IMR-90 (cell line): Measurements from ENCODE around the gene IREB2. TPM values are rescaled to one million over a fixed set of nuclear protein-coding genes. Genes with fewer than 3 reads are reported as not detected.

Experiments used
- ATAC-seq: fragments of 200-7000 bp; cut with Tn5 transposase; 2 replicates; pipeline ENCODE4 v1.9.1; 2020; ENCODE audit warnings: low read depth, mild to moderate bottlenecking, moderate library complexity
- BruUV-seq: library from RNA; stranded (reverse); fragments of 400-500 nt; replicated peaks from 2 replicates; lab custom pipeline; 2021; lab: Mats Ljungman, UMichigan
- CTCF ChIA-PET: fragments of 300-600 bp; formaldehyde crosslinking; extraction: SDS; loops from one replicate; lab custom pipeline; 2021; ENCODE audit warnings: antibody characterized with exemption; lab: Yijun Ruan, JAX
- POLR2A ChIA-PET: fragments of 300-600 bp; sonication (Branson Sonifier 250); formaldehyde crosslinking; loops from one replicate; lab custom pipeline; 2022; ENCODE audit warnings: antibody characterized with exemption; ENCODE audit not compliant: unreplicated experiment; lab: Charles Lee
- DNase-seq: peaks from one replicate; pipeline ENCODE4 v3.0.0; 2013
- H2AFZ ChIP-seq: replicated peaks from 2 replicates; pipeline ENCODE3; 2013; ENCODE audit warnings: low read length, mild to moderate bottlenecking; ENCODE audit not compliant: poor library complexity
- H2AK5ac ChIP-seq: 2 replicates; pipeline ENCODE4 v1.6.1; 2013; ENCODE audit warnings: low read depth, low read length, inconsistent platforms
- H2AK9ac ChIP-seq: replicated peaks from 2 replicates; pipeline ENCODE3; 2013; ENCODE audit warnings: mild to moderate bottlenecking, low read depth, low read length, moderate library complexity; ENCODE audit not compliant: poor library complexity
- H2BK120ac ChIP-seq: 2 replicates; pipeline ENCODE4 v1.6.1; 2013; ENCODE audit warnings: low read depth, low read length, inconsistent platforms
- H2BK15ac ChIP-seq: 3 replicates; pipeline ENCODE4 v1.6.1; 2013; ENCODE audit warnings: low read depth, low read length, inconsistent platforms
- H2BK20ac ChIP-seq: 2 replicates; pipeline ENCODE4 v1.6.1; 2013; ENCODE audit warnings: low read depth, mild to moderate bottlenecking, inconsistent platforms, low read length, moderate library complexity
- H2BK5ac ChIP-seq: 2 replicates; pipeline ENCODE4 v1.6.1; 2013; ENCODE audit warnings: mild to moderate bottlenecking, low read depth, low read length, inconsistent platforms; ENCODE audit not compliant: poor library complexity, severe bottlenecking
- H3K14ac ChIP-seq: replicated peaks from 2 replicates; pipeline ENCODE4 v1.6.1; 2013; ENCODE audit warnings: low read depth, low read length, inconsistent platforms
- H3K18ac ChIP-seq: 2 replicates; pipeline ENCODE4 v1.6.1; 2013; ENCODE audit warnings: low read depth, low read length, control low read depth
- H3K23ac ChIP-seq: 2 replicates; pipeline ENCODE4 v1.6.1; 2013; ENCODE audit warnings: low read depth, low read length, inconsistent platforms
- H3K27ac ChIP-seq: 2 replicates; pipeline ENCODE4 v1.5.1; 2013; ENCODE audit warnings: mild to moderate bottlenecking, control low read depth, low read length; ENCODE audit not compliant: insufficient read depth
- H3K27me3 ChIP-seq: 2 replicates; pipeline ENCODE4 v1.6.1; 2013; ENCODE audit warnings: low read length; ENCODE audit not compliant: control insufficient read depth, insufficient read depth
- H3K36me3 ChIP-seq: 2 replicates; pipeline ENCODE4 v1.6.1; 2013; ENCODE audit warnings: low read length, mixed read lengths; ENCODE audit not compliant: control insufficient read depth, insufficient read depth
- H3K4ac ChIP-seq: 2 replicates; pipeline ENCODE4 v1.6.1; 2013; ENCODE audit warnings: low read depth, low read length, inconsistent platforms
- H3K4me1 ChIP-seq: 2 replicates; pipeline ENCODE4 v1.6.1; 2013; ENCODE audit warnings: low read length, mixed read lengths; ENCODE audit not compliant: control insufficient read depth, insufficient read depth
- H3K4me2 ChIP-seq: 2 replicates; pipeline ENCODE4 v1.6.1; 2013; ENCODE audit warnings: low read depth, mild to moderate bottlenecking, control low read depth, low read length, moderate library complexity
- H3K4me3 ChIP-seq: 2 replicates; pipeline ENCODE4 v1.5.1; 2013; ENCODE audit warnings: low read depth, mild to moderate bottlenecking, control low read depth, low read length, moderate library complexity; ENCODE audit not compliant: insufficient read depth
- H3K56ac ChIP-seq: 2 replicates; pipeline ENCODE4 v1.6.1; 2013; ENCODE audit warnings: low read length, inconsistent platforms; ENCODE audit not compliant: insufficient read depth; ENCODE audit errors: extremely low read depth
- H3K79me1 ChIP-seq, 2 experiments: 2 replicates each; pipeline ENCODE4 v1.6.1; 2013; ENCODE audit warnings: low read length in 2 of 2, inconsistent platforms in 1 of 2, low read depth in 1 of 2
- H3K9ac ChIP-seq: 2 replicates; pipeline ENCODE4 v1.6.1; 2013; ENCODE audit warnings: low read depth, low read length, control low read depth
- H3K9me1 ChIP-seq: 2 replicates; pipeline ENCODE4 v1.6.1; 2013; ENCODE audit warnings: low read length, inconsistent platforms; ENCODE audit not compliant: insufficient read depth
- H3K9me3 ChIP-seq: 2 replicates; pipeline ENCODE4 v1.6.1; 2013; ENCODE audit warnings: low read length; ENCODE audit not compliant: control insufficient read depth, insufficient read depth
- H4K20me1 ChIP-seq: 2 replicates; pipeline ENCODE4 v1.6.1; 2013; ENCODE audit warnings: low read length, inconsistent platforms; ENCODE audit not compliant: insufficient read depth
- H4K5ac ChIP-seq: 2 replicates; pipeline ENCODE4 v1.6.1; 2013; ENCODE audit warnings: mild to moderate bottlenecking, low read depth, low read length, control low read depth
- H4K8ac ChIP-seq, 2 experiments: 2 replicates each; pipeline ENCODE4 v1.6.1; 2013; ENCODE audit warnings: low read depth in 2 of 2, low read length in 2 of 2, control low read depth in 1 of 2, inconsistent platforms in 1 of 2
- H4K91ac ChIP-seq: 2 replicates; pipeline ENCODE4 v1.6.1; 2013; ENCODE audit warnings: low read depth, low read length, inconsistent platforms; ENCODE audit not compliant: insufficient read depth
- BHLHE40 ChIP-seq: fragments of 150-350 bp; IDR thresholded peaks from 2 replicates; pipeline ENCODE4 v1.6.1; 2016; ENCODE audit warnings: mild to moderate bottlenecking, low read depth, low read length
- CEBPB ChIP-seq: IDR thresholded peaks from 2 replicates; pipeline ENCODE4 v1.6.1; 2012; ENCODE audit warnings: low read depth, low read length, improper control_type of control experiment
- CHD1 ChIP-seq: IDR thresholded peaks from 2 replicates; pipeline ENCODE4 v1.6.1; 2012; ENCODE audit warnings: low read depth, low read length, improper control_type of control experiment
- FOS ChIP-seq: fragments of 150-350 bp; IDR thresholded peaks from 2 replicates; pipeline ENCODE4 v1.6.1; 2016; ENCODE audit warnings: low read depth, low read length
- MAFK ChIP-seq: IDR thresholded peaks from 2 replicates; pipeline ENCODE4 v1.6.1; 2012; ENCODE audit warnings: low read depth, low read length, improper control_type of control experiment
- MAZ ChIP-seq: IDR thresholded peaks from 2 replicates; pipeline ENCODE4 v1.6.1; 2012; ENCODE audit warnings: low read depth, mild to moderate bottlenecking, low read length, improper control_type of control experiment, moderate library complexity, borderline replicate concordance
- MXI1 ChIP-seq: IDR thresholded peaks from 2 replicates; pipeline ENCODE4 v1.6.1; 2012; ENCODE audit warnings: low read depth, mild to moderate bottlenecking, low read length, moderate library complexity, borderline replicate concordance
- NFE2L2 ChIP-seq: fragments of 150-350 bp; IDR thresholded peaks from 2 replicates; pipeline ENCODE4 v1.6.1; 2016; ENCODE audit warnings: low read depth, mild to moderate bottlenecking, low read length
- POLR2A ChIP-seq: IDR thresholded peaks from 2 replicates; pipeline ENCODE4 v1.6.1; 2012; ENCODE audit warnings: mild to moderate bottlenecking, low read depth, low read length
- RAD21 ChIP-seq: IDR thresholded peaks from 2 replicates; pipeline ENCODE4 v1.6.1; 2012; ENCODE audit warnings: low read length, improper control_type of control experiment
- RCOR1 ChIP-seq: IDR thresholded peaks from 2 replicates; pipeline ENCODE4 v1.6.1; 2012; ENCODE audit warnings: mild to moderate bottlenecking, low read length, improper control_type of control experiment; ENCODE audit not compliant: insufficient replicate concordance
- RFX5 ChIP-seq: IDR thresholded peaks from 2 replicates; pipeline ENCODE4 v1.8.0; 2012; ENCODE audit warnings: low read depth, mild to moderate bottlenecking, low read length, moderate library complexity
- SMC3 ChIP-seq: fragments of 150-350 bp; IDR thresholded peaks from 2 replicates; pipeline ENCODE4 v1.6.1; 2016; ENCODE audit warnings: low read depth, mild to moderate bottlenecking, antibody characterized with exemption, low read length, moderate library complexity
- USF2 ChIP-seq: fragments of 150-350 bp; IDR thresholded peaks from 2 replicates; pipeline ENCODE4 v1.6.1; 2017; ENCODE audit warnings: mild to moderate bottlenecking, antibody characterized with exemption, low read length, low read depth
- WGBS, 2 experiments: methylation state at CpG; one replicate each; pipeline versions ENCODE4 v1.1.5 to v1.1.7; 2013; ENCODE audit warnings: missing lambda C conversion rate in 2 of 2; ENCODE audit not compliant: insufficient read length in 1 of 2; ENCODE audit errors: extremely low coverage in 2 of 2; 5-methylcytosine and 5-hydroxymethylcytosine counted together
- dilution Hi-C: fragments of 300-500 bp; cut with HindIII; formaldehyde crosslinking; loops from one replicate; pipeline ENCODE4 v1.14.3; 2018; ENCODE audit warnings: low sequenced_read_pairs; ENCODE audit not compliant: unreplicated experiment
- in situ Hi-C: fragments of 300-500 bp; cut with MboI; formaldehyde crosslinking; loops from 3 replicates; pipeline ENCODE4 v1.14.3; 2019; ENCODE audit warnings: low sequenced_read_pairs, inconsistent platforms, mixed read lengths
- intact Hi-C: fragments of 100-400 bp; cut with micrococcal nuclease; formaldehyde crosslinking; loops from 2 replicates; pipeline ENCODE4 v1.10.0; 2022
- polyA plus RNA-seq, 3 experiments: library from polyadenylated mRNA; depleted of rRNA; stranded (reverse); fragments of >200 nt; gene quantifications; 2 replicates each; pipeline ENCODE4 v1.2.3, GENCODE V29; 2012; ENCODE audit warnings: low replicate concordance in 1 of 3
- total RNA-seq: library from RNA; depleted of rRNA; stranded (reverse); fragments of >200 nt; gene quantifications from 2 replicates; pipeline ENCODE4 v1.2.3, GENCODE V29; 2012
- TF ChIP-seq, protein P1 (sequence below): conservative IDR thresholded peaks from 2 replicates; pipeline ENCODE4 v1.5.1; 2012; ENCODE audit warnings: mild to moderate bottlenecking, low read depth, low read length, improper control_type of control experiment
- TF ChIP-seq, protein P2 (sequence below): fragments of 150-350 bp; IDR thresholded peaks from 2 replicates; pipeline ENCODE4 v1.6.1; 2016; ENCODE audit warnings: low read depth, mild to moderate bottlenecking, low read length, moderate library complexity, borderline replicate concordance

Gene IREB2
- total and polyA plus RNA-seq, 2 of the 4 experiments (the other 2 are of a cell fraction) = 12.2 to 13.5 TPM

GRCh38 chr15:78402061-78402610 is 35.9 kb upstream of the IREB2 start:
- Histone ChIP-seq H2AK9ac (no peak overlapping the region), H3K56ac (no peak overlapping the region), H4K91ac (no peak overlapping the region), H4K5ac (no peak overlapping the region), H2BK5ac (no peak overlapping the region), H3K9me3 (no peaks in the 10 kb centered on the region), H3K36me3 (no peaks in the 10 kb centered on the region), H3K4ac (no peak overlapping the region), H2BK120ac (no peak overlapping the region), H2AFZ (no peak overlapping the region), H2BK20ac (no peak overlapping the region), H3K4me2 (no peak overlapping the region), H3K27me3 (peaks cover 40% of the 10 kb centered on the region), H3K4me1 (no peaks in the 10 kb centered on the region), H3K14ac (no peak overlapping the region), H3K9me1 (no peaks in the 10 kb centered on the region), H2BK15ac (no peak overlapping the region), H3K23ac (no peak overlapping the region), H4K8ac (no peak overlapping the region), H4K20me1 (no peaks in the 10 kb centered on the region), H3K4me3 (no peak overlapping the region), H2AK5ac (no peak overlapping the region), H3K18ac (no peak overlapping the region), H3K79me1 (no peaks in the 10 kb centered on the region), H3K9ac (no peak overlapping the region), H3K27ac (no peak overlapping the region)
- POLR2A ChIA-PET = no interaction called here
- no peak for TF ChIP-seq FOS
- no peak for TF ChIP-seq MAZ
- TF ChIP-seq, protein P1, sequence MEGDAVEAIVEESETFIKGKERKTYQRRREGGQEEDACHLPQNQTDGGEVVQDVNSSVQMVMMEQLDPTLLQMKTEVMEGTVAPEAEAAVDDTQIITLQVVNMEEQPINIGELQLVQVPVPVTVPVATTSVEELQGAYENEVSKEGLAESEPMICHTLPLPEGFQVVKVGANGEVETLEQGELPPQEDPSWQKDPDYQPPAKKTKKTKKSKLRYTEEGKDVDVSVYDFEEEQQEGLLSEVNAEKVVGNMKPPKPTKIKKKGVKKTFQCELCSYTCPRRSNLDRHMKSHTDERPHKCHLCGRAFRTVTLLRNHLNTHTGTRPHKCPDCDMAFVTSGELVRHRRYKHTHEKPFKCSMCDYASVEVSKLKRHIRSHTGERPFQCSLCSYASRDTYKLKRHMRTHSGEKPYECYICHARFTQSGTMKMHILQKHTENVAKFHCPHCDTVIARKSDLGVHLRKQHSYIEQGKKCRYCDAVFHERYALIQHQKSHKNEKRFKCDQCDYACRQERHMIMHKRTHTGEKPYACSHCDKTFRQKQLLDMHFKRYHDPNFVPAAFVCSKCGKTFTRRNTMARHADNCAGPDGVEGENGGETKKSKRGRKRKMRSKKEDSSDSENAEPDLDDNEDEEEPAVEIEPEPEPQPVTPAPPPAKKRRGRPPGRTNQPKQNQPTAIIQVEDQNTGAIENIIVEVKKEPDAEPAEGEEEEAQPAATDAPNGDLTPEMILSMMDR = no peak
- no peak for TF ChIP-seq RFX5
- TF ChIP-seq RAD21 = no peak
- no peak for TF ChIP-seq CEBPB
- no peak for TF ChIP-seq POLR2A
- no peak for TF ChIP-seq MAFK
- no peak for TF ChIP-seq SMC3
- TF ChIP-seq, protein P2, sequence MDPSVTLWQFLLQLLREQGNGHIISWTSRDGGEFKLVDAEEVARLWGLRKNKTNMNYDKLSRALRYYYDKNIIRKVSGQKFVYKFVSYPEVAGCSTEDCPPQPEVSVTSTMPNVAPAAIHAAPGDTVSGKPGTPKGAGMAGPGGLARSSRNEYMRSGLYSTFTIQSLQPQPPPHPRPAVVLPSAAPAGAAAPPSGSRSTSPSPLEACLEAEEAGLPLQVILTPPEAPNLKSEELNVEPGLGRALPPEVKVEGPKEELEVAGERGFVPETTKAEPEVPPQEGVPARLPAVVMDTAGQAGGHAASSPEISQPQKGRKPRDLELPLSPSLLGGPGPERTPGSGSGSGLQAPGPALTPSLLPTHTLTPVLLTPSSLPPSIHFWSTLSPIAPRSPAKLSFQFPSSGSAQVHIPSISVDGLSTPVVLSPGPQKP = no peak
- no peak for TF ChIP-seq BHLHE40
- no peak for TF ChIP-seq RCOR1
- no peak for TF ChIP-seq NFE2L2
- no peak for TF ChIP-seq USF2
- no peak for TF ChIP-seq CHD1
- no peak for TF ChIP-seq MXI1
- CTCF ChIA-PET = no interaction called here
- dilution Hi-C loops = no loop called here
- no TSS peak for BruUV-seq
- in situ Hi-C loops = no loop called here
- WGBS, 2 experiments = no CpG with 5 or more reads among the region's 9 CpGs
- ATAC-seq (no peak), DNase-seq (no peak)
- intact Hi-C loops = no loop called here
